ENCODE results near the gene MAN2C1.
"Not testable (repeated sequence)": the region's sequence is repeated elsewhere in the genome, so short reads cannot be mapped to it uniquely, and the experiment has no call there.

DNA sequence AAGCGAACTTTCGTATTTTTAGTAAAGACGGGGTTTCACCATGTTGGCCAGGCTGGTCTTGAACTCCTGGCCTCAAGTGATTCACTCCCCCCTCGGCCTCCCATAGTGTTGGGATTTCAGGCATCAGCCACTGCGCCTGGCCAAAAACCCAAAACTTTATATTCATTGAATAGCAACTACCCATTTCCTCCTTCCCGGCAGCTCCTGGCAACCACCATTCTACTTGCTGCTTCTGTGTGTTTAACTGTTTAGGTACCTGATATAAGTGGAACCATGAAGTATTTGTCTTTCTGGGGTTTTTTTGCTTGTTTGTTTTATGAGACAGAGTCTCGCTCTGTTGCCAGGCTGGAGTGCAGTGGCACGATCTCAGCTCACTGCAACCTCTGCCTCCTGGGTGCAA, 24.5 kb downstream of the MAN2C1 start:
- TF ChIP-seq, protein P1, sequence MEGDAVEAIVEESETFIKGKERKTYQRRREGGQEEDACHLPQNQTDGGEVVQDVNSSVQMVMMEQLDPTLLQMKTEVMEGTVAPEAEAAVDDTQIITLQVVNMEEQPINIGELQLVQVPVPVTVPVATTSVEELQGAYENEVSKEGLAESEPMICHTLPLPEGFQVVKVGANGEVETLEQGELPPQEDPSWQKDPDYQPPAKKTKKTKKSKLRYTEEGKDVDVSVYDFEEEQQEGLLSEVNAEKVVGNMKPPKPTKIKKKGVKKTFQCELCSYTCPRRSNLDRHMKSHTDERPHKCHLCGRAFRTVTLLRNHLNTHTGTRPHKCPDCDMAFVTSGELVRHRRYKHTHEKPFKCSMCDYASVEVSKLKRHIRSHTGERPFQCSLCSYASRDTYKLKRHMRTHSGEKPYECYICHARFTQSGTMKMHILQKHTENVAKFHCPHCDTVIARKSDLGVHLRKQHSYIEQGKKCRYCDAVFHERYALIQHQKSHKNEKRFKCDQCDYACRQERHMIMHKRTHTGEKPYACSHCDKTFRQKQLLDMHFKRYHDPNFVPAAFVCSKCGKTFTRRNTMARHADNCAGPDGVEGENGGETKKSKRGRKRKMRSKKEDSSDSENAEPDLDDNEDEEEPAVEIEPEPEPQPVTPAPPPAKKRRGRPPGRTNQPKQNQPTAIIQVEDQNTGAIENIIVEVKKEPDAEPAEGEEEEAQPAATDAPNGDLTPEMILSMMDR (IDR thresholded peaks at IDR 0.05; ENCODE audit: low read length), result not testable (repeated sequence)
- TF ChIP-seq EZH2phosphoT487 (IDR thresholded peaks at IDR 0.05; ENCODE audit: low read length); EZH2 (optimal IDR thresholded peaks at IDR 0.05; ENCODE audit: low read depth, low read length): not testable (repeated sequence)
